Measurements from ENCODE around the gene NDUFA11.

Gene NDUFA11

GRCh38 chr19:5867201-5868136 is 36.1 kb downstream of the NDUFA11 start:
- no peak for DNase-seq (ENCODE audit: low read depth)
- H3K4me3 ChIP-seq (ENCODE audit: low read depth, low read length): no peak overlapping the region
- TF ChIP-seq, protein P1, sequence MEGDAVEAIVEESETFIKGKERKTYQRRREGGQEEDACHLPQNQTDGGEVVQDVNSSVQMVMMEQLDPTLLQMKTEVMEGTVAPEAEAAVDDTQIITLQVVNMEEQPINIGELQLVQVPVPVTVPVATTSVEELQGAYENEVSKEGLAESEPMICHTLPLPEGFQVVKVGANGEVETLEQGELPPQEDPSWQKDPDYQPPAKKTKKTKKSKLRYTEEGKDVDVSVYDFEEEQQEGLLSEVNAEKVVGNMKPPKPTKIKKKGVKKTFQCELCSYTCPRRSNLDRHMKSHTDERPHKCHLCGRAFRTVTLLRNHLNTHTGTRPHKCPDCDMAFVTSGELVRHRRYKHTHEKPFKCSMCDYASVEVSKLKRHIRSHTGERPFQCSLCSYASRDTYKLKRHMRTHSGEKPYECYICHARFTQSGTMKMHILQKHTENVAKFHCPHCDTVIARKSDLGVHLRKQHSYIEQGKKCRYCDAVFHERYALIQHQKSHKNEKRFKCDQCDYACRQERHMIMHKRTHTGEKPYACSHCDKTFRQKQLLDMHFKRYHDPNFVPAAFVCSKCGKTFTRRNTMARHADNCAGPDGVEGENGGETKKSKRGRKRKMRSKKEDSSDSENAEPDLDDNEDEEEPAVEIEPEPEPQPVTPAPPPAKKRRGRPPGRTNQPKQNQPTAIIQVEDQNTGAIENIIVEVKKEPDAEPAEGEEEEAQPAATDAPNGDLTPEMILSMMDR (IDR thresholded peaks at IDR 0.05; ENCODE audit: low read depth, low read length, missing control alignments): no peak

GRCh38 chr19:5865772-5866171 is 37.8 kb downstream of the NDUFA11 start:
- no peak for DNase-seq (ENCODE audit: low read depth)
- TF ChIP-seq, protein P1 (IDR thresholded peaks at IDR 0.05; ENCODE audit: low read depth, low read length, missing control alignments): no peak
- no peak overlapping the region for H3K4me3 ChIP-seq (ENCODE audit: low read depth, low read length)

DNA sequence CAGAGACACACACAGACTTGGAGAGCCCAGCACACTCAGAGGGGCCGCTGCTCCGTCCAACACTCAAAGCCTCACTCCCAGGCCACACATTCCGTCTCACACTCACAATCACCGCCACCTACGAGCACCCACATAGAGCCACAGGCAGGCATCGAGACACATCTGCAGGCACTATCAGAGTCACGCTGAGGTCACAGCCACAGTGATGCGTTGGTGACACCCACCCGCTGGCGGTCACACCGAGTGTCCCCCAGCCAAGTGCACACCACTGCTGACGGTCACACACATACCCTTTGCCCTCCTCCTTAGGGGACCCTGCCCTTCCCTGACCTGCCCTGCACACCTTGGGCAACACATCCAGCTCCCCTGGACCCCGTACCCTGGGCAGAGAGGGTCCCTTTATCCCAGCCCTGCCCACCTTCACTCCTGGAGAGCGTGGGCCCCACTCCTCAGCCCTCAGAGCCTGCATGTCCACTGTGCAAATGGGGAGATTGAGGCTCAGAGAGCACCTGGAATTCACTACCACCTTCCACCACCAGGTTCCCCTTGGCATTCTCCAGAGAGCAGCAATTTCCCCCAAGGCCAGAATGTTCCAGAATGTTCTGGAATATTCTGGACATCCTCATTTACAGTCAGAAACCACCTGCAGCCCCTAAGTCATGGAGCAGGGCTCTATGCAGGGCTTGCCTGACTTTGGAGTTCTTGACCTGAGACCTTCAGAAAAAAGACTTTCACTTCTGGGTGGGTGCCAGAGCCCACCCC is 38.7 kb downstream of the NDUFA11 start:
- H3K4me3 ChIP-seq (ENCODE audit: low read depth, low read length): no peak overlapping the region
- TF ChIP-seq, protein P1 (IDR thresholded peaks at IDR 0.05; ENCODE audit: low read depth, low read length, missing control alignments): peak; percentile 19
- no peak for DNase-seq (ENCODE audit: low read depth)

- no peak overlapping the region for H3K4me3 ChIP-seq (ENCODE audit: low read depth, low read length)
- DNase-seq (ENCODE audit: low read depth): no peak
- TF ChIP-seq, protein P1 (IDR thresholded peaks at IDR 0.05; ENCODE audit: low read depth, low read length, missing control alignments): no peak
Measured at GRCh38 chr19:5864013-5864720, 39.4 kb downstream of the NDUFA11 start.

GRCh38 chr19:5863030-5863665 is 40.4 kb downstream of the NDUFA11 start:
- no peak overlapping the region for H3K4me3 ChIP-seq (ENCODE audit: low read depth, low read length)
- TF ChIP-seq, protein P1 (IDR thresholded peaks at IDR 0.05; ENCODE audit: low read depth, low read length, missing control alignments): no peak
- no peak for DNase-seq (ENCODE audit: low read depth)

Measured in GM12864 (cell line).